Keratinocyte (primary cell): ENCODE measurements around the gene PTBP3. TPM values are rescaled to one million over a fixed set of nuclear protein-coding genes. Genes with fewer than 3 reads are reported as not detected.

ENCODE experiments used
- DNase-seq: peaks from one replicate; pipeline ENCODE4 v3.0.0-alpha.2; 2011; ENCODE audit warnings: low read depth, missing footprints, low spot score
- FAIRE-seq: peaks from 2 replicates; lab custom pipeline; 2011; peaks lifted over from hg19 to GRCh38; lab: Jason Lieb, UNC
- H2AFZ ChIP-seq: 2 replicates; pipeline ENCODE4 v1.6.0; 2012; ENCODE audit warnings: low read length, control low read depth, inconsistent platforms; ENCODE audit not compliant: control insufficient read depth
- H3K27ac ChIP-seq: 2 replicates; pipeline ENCODE4 v1.5.1; 2011; ENCODE audit warnings: low read length; ENCODE audit not compliant: control insufficient read depth, insufficient read depth
- H3K27me3 ChIP-seq: 3 replicates; pipeline ENCODE4 v1.6.0; 2011; ENCODE audit warnings: low read length; ENCODE audit not compliant: control insufficient read depth, insufficient read depth; ENCODE audit errors: extremely low read depth
- H3K36me3 ChIP-seq, 2 experiments: 2 replicates in 1 of 2; 3 replicates in 1 of 2; pipeline ENCODE4 v1.5.1; 2011; ENCODE audit warnings: low read length in 2 of 2, mild to moderate bottlenecking in 1 of 2; ENCODE audit not compliant: control insufficient read depth in 2 of 2, insufficient read depth in 2 of 2; ENCODE audit errors: extremely low read depth in 1 of 2
- H3K4me1 ChIP-seq: 3 replicates; pipeline ENCODE4 v1.5.1; 2011; ENCODE audit warnings: low read length; ENCODE audit not compliant: control insufficient read depth, insufficient read depth; ENCODE audit errors: extremely low read depth
- H3K4me2 ChIP-seq: 3 replicates; pipeline ENCODE4 v1.6.0; 2011; ENCODE audit warnings: low read depth, low read length; ENCODE audit not compliant: control insufficient read depth, insufficient read depth; ENCODE audit errors: extremely low read depth
- H3K4me3 ChIP-seq, 3 experiments: fragments of 200-600 bp in 1 of 3; sonication (generic) in 1 of 3; 2 replicates in 2 of 3; 3 replicates in 1 of 3; pipeline ENCODE4 v1.5.1; 2011 to 2016; ENCODE audit warnings: low read length in 3 of 3, mild to moderate bottlenecking in 3 of 3, control low read depth in 2 of 3, inconsistent platforms in 1 of 3, low read depth in 1 of 3, mixed read lengths in 1 of 3, mixed run types in 1 of 3, moderate library complexity in 1 of 3; ENCODE audit not compliant: control insufficient read depth in 2 of 3, insufficient read depth in 2 of 3; ENCODE audit errors: extremely low read depth in 1 of 3
- H3K79me2 ChIP-seq: 2 replicates; pipeline ENCODE4 v1.6.0; 2012; ENCODE audit warnings: low read length; ENCODE audit not compliant: control insufficient read depth, insufficient read depth
- H3K9ac ChIP-seq: 3 replicates; pipeline ENCODE4 v1.6.0; 2011; ENCODE audit warnings: low read length; ENCODE audit not compliant: control insufficient read depth, insufficient read depth; ENCODE audit errors: extremely low read depth
- H3K9me1 ChIP-seq: 3 replicates; pipeline ENCODE4 v1.6.0; 2011; ENCODE audit warnings: low read length; ENCODE audit not compliant: control insufficient read depth, insufficient read depth; ENCODE audit errors: extremely low read depth
- H3K9me3 ChIP-seq: 2 replicates; pipeline ENCODE4 v1.5.1; 2012; ENCODE audit warnings: low read depth, low read length; ENCODE audit not compliant: control insufficient read depth
- H4K20me1 ChIP-seq: 3 replicates; pipeline ENCODE4 v1.6.0; 2011; ENCODE audit warnings: low read length; ENCODE audit not compliant: control insufficient read depth, insufficient read depth; ENCODE audit errors: extremely low read depth
- EZH2 ChIP-seq: IDR thresholded peaks from one replicate; pipeline ENCODE4 v1.6.1; 2012; ENCODE audit warnings: inconsistent platforms, mild to moderate bottlenecking, low read length, moderate library complexity
- dilution Hi-C: fragments of 300-500 bp; cut with MboI; formaldehyde crosslinking; loops from one replicate; pipeline ENCODE4 v1.7.0; 2020; ENCODE audit warnings: low sequenced_read_pairs; ENCODE audit not compliant: extremely low pct_ligation_motif_present
- polyA plus RNA-seq, 5 experiments: library from polyadenylated mRNA; depleted of rRNA in 3 of 5; stranded (reverse) in 3 of 5; stranded (forward) in 1 of 5; unstranded in 1 of 5; fragments of >200 nt; gene quantifications; 1 replicate in 1 of 5; 2 replicates in 3 of 5; 3 replicates in 1 of 5; pipeline versions ENCODE4 v1.2.1 to v1.2.3, GENCODE V29; 2011 to 2012; ENCODE audit warnings: missing spikeins in 2 of 5, low read depth in 1 of 5, low replicate concordance in 1 of 5
- TF ChIP-seq, protein P1 (sequence below), 3 experiments: IDR thresholded peaks in 1 of 3; conservative IDR thresholded peaks in 1 of 3; optimal IDR thresholded peaks in 1 of 3; 2 replicates in 2 of 3; 3 replicates in 1 of 3; pipeline versions ENCODE3 to v1.5.1; 2011; ENCODE audit warnings: low read length in 3 of 3, mild to moderate bottlenecking in 3 of 3, moderate library complexity in 2 of 3, control low read depth in 1 of 3, inconsistent platforms in 1 of 3; ENCODE audit not compliant: insufficient read depth in 2 of 3; ENCODE audit errors: extremely low read depth in 1 of 3

The PTBP3 gene
- polyA plus RNA-seq, 1 donor (not counting 4 experiments of a cell fraction or from before 2014, with no cell fraction given), result 51.0 TPM

DNA sequence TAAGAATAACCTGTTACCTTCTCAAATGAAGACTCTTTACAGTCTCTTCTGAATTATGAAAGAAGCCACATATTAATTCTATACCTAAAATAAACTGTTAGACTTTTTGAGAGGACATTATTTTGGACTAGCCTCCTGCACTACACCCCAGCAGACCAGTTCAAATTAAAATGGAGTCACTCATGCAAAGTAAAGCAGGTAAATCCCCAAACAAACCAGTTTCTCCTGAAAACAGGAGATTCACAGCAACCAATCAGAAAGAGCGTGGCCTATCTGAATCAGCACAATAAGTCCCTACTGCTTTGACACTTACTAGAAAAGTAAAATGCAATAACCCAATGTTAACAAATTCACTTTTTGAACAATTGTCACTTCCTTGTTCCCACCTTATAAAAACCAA, 58.8 kb downstream of the PTBP3 start:
- Histone ChIP-seq H3K4me1 (peaks cover 4% of the 10 kb centered on the region), H2AFZ (no peak overlapping the region), H3K36me3 (peaks cover 3 to 7% of the 10 kb centered on the region in 2 experiments), H3K27ac (no peak overlapping the region), H3K27me3 (no peaks in the 10 kb centered on the region), H3K4me3 (no peak overlapping the region), H4K20me1 (peaks cover 10% of the 10 kb centered on the region), H3K4me2 (no peak overlapping the region), H3K9ac (no peak overlapping the region), H3K79me2 (peaks cover 93% of the 10 kb centered on the region), H3K9me3 (no peaks in the 10 kb centered on the region), H3K9me1 (peaks cover 2% of the 10 kb centered on the region)
- TF ChIP-seq EZH2, result no peak
- TF ChIP-seq, protein P1, sequence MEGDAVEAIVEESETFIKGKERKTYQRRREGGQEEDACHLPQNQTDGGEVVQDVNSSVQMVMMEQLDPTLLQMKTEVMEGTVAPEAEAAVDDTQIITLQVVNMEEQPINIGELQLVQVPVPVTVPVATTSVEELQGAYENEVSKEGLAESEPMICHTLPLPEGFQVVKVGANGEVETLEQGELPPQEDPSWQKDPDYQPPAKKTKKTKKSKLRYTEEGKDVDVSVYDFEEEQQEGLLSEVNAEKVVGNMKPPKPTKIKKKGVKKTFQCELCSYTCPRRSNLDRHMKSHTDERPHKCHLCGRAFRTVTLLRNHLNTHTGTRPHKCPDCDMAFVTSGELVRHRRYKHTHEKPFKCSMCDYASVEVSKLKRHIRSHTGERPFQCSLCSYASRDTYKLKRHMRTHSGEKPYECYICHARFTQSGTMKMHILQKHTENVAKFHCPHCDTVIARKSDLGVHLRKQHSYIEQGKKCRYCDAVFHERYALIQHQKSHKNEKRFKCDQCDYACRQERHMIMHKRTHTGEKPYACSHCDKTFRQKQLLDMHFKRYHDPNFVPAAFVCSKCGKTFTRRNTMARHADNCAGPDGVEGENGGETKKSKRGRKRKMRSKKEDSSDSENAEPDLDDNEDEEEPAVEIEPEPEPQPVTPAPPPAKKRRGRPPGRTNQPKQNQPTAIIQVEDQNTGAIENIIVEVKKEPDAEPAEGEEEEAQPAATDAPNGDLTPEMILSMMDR (optimal IDR thresholded peaks at IDR 0.05 in 1 of 3, IDR thresholded peaks at IDR 0.05 in 1 of 3, conservative IDR thresholded peaks at IDR 0.05 in 1 of 3; ENCODE audit: extremely low read depth in 1 of 3, insufficient read depth in 2 of 3, low read length in 3 of 3), result no peak
- dilution Hi-C loops, result no loop called here
- DNase-seq (no peak), FAIRE-seq (no peak)

DNA sequence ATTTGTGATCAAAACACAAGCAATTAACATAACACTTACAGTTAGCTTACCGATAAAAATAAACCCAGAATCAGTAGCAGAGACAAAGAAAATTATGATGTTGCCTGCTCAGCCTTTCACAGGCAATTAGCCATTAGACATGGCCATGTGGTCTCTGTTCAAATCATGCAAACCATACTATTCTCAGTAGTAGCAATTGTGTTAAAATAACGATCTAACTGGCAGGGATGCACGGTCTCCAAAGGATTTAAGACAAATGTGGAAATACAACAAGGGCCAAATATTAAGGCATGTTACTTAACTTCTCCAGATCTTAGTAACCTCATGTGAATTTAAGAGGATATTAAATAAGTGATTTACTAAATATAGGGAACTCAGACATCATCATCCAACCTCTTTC, 59.5 kb downstream of the PTBP3 start:
- Histone ChIP-seq H4K20me1 (peaks cover 10% of the 10 kb centered on the region), H3K9me1 (peaks cover 2% of the 10 kb centered on the region), H3K9ac (no peak overlapping the region), H3K27ac (no peak overlapping the region), H3K4me3 (no peak overlapping the region), H3K79me2 (peaks cover 88% of the 10 kb centered on the region), H3K4me1 (peaks cover 4% of the 10 kb centered on the region), H3K27me3 (no peaks in the 10 kb centered on the region), H2AFZ (no peak overlapping the region), H3K36me3 (peaks cover 3 to 7% of the 10 kb centered on the region in 2 experiments), H3K4me2 (no peak overlapping the region), H3K9me3 (no peaks in the 10 kb centered on the region)
- FAIRE-seq (no peak), DNase-seq (no peak)
- TF ChIP-seq, protein P1 (optimal IDR thresholded peaks at IDR 0.05 in 1 of 3, IDR thresholded peaks at IDR 0.05 in 1 of 3, conservative IDR thresholded peaks at IDR 0.05 in 1 of 3; ENCODE audit: extremely low read depth in 1 of 3, insufficient read depth in 2 of 3, low read length in 3 of 3), result no peak
- no peak for TF ChIP-seq EZH2
- dilution Hi-C loops, result no loop called here
